Measurements from ENCODE around the gene GET4. TPM values are rescaled to one million over a fixed set of nuclear protein-coding genes. Genes with fewer than 3 reads are reported as not detected.

GET4 gene
- total RNA-seq, 4 donors from 2014 or later = 18.4 to 34.8 (median 28.7) TPM

GRCh38 chr7:910441-910861 is 34.1 kb downstream of the GET4 start:
- H3K4me3 ChIP-seq = no peak overlapping the region
- no peaks in the 10 kb centered on the region for H3K9me3 ChIP-seq
- no peak for ATAC-seq
- no peaks in the 10 kb centered on the region for H3K27me3 ChIP-seq
- no peaks in the 10 kb centered on the region for H3K36me3 ChIP-seq
- TF ChIP-seq POLR2AphosphoS5 (IDR thresholded peaks at IDR 0.05) (no peak), POLR2A (IDR thresholded peaks at IDR 0.05) (no peak)
- 87% methylated on average over 6 of the region's 11 CpGs; no CpG with 5 or more reads in 1 of the 2 donors for WGBS, 2 donors (ENCODE audit: low coverage in 1 of 2)
- H3K4me1 ChIP-seq = peaks cover 0 to 33% (median 0%) of the 10 kb centered on the region in 3 donors
- peak overlapping the region in 2 of 4 donors; percentile 74 to 79 for H3K27ac ChIP-seq

- Histone ChIP-seq H3K4me3 (no peak overlapping the region), H3K27me3 (no peaks in the 10 kb centered on the region), H3K4me1 (peaks cover 0 to 36% (median 0%) of the 10 kb centered on the region in 3 donors), H3K36me3 (no peaks in the 10 kb centered on the region), H3K9me3 (no peaks in the 10 kb centered on the region), H3K27ac (peak overlapping the region in 1 of 4 donors; percentile 79)
- no peak for ATAC-seq
- 100% methylated on average over 1 of the region's 19 CpGs; no CpG with 5 or more reads in 1 of the 2 donors for WGBS, 2 donors (ENCODE audit: low coverage in 1 of 2)
- TF ChIP-seq POLR2A (IDR thresholded peaks at IDR 0.05) (no peak), POLR2AphosphoS5 (IDR thresholded peaks at IDR 0.05) (no peak)
Measured at GRCh38 chr7:910931-911431, 34.6 kb downstream of the GET4 start.

GRCh38 chr7:911791-912480 is 35.6 kb downstream of the GET4 start:
- peaks cover 0 to 44% (median 5%) of the 10 kb centered on the region in 3 donors for H3K4me1 ChIP-seq
- no peak for TF ChIP-seq POLR2AphosphoS5 (IDR thresholded peaks at IDR 0.05)
- no peak for TF ChIP-seq POLR2A (IDR thresholded peaks at IDR 0.05)
- TF ChIP-seq CTCF (IDR thresholded peaks at IDR 0.05) = no peak
- no peak for TF ChIP-seq EP300 (IDR thresholded peaks at IDR 0.05)
- no peaks in the 10 kb centered on the region for H3K36me3 ChIP-seq
- peak overlapping the region in 1 of 4 donors; percentile 17 for H3K27ac ChIP-seq
- WGBS, 2 donors (ENCODE audit: low coverage in 1 of 2) = no CpG with 5 or more reads among the region's 41 CpGs
- no peaks in the 10 kb centered on the region for H3K9me3 ChIP-seq
- no peak overlapping the region for H3K4me3 ChIP-seq
- H3K27me3 ChIP-seq = no peaks in the 10 kb centered on the region
- ATAC-seq = no peak

- Histone ChIP-seq H3K27ac (no peak overlapping the region), H3K4me1 (peaks cover 0 to 41% (median 5%) of the 10 kb centered on the region in 3 donors)
- ATAC-seq = no peak
Measured at GRCh38 chr7:913736-914520, 37.6 kb downstream of the GET4 start.

GRCh38 chr7:914521-915194 is 38.3 kb downstream of the GET4 start:
- Histone ChIP-seq H3K9me3 (no peaks in the 10 kb centered on the region), H3K27me3 (no peaks in the 10 kb centered on the region), H3K4me3 (no peak overlapping the region), H3K4me1 (peaks cover 0 to 36% (median 5%) of the 10 kb centered on the region in 3 donors), H3K27ac (no peak overlapping the region), H3K36me3 (peaks cover 0 to 6% of the 10 kb centered on the region in 2 donors)
- no peak for ATAC-seq
- TF ChIP-seq CTCF (IDR thresholded peaks at IDR 0.05) (no peak), POLR2A (IDR thresholded peaks at IDR 0.05) (no peak), EP300 (IDR thresholded peaks at IDR 0.05) (no peak), POLR2AphosphoS5 (IDR thresholded peaks at IDR 0.05) (no peak)
- no CpG with 5 or more reads among the region's 16 CpGs for WGBS, 2 donors (ENCODE audit: low coverage in 1 of 2)

More at GRCh38 chr7:913736-914520, 37.6 kb downstream of the GET4 start:
- Histone ChIP-seq H3K27me3 (no peaks in the 10 kb centered on the region), H3K36me3 (peaks cover 0 to 2% of the 10 kb centered on the region in 2 donors), H3K9me3 (no peaks in the 10 kb centered on the region), H3K4me3 (no peak overlapping the region)
- TF ChIP-seq POLR2AphosphoS5 (IDR thresholded peaks at IDR 0.05) = no peak
- WGBS, 2 donors (ENCODE audit: low coverage in 1 of 2) = 66 to 85% methylated on average over 5 to 10 of the region's 31 CpGs

Data from gastroesophageal sphincter (tissue), 4 donors.